ENCODE results near the gene CAMTA1. TPM values are rescaled to one million over a fixed set of nuclear protein-coding genes. Genes with fewer than 3 reads are reported as not detected.

Gene CAMTA1
- total RNA-seq, 1 experiment from 2014 or later = 85.2 TPM

- intact Hi-C loops (cut with micrococcal nuclease; ENCODE audit: unreplicated experiment) = loop anchor here (10.0 kb wide), 1 partner anchor 348 kb away; no protein-coding TSS in a partner anchor
- no peak for DNase-seq (ENCODE audit: low spot score)
- Histone ChIP-seq H3K9me3 (ENCODE audit: low read depth, low read length, poor library complexity, severe bottlenecking) (no peaks in the 10 kb centered on the region), H3K27ac (ENCODE audit: low read depth, low read length, poor library complexity, severe bottlenecking) (no peak overlapping the region), H3K36me3 (ENCODE audit: insufficient read depth, low read length, poor library complexity, severe bottlenecking) (no peaks in the 10 kb centered on the region), H3K27me3 (replicated peaks; ENCODE audit: insufficient read depth, low read depth, low read length, poor library complexity) (no peaks in the 10 kb centered on the region), H3K4me3 (ENCODE audit: low read depth, low read length, poor library complexity, severe bottlenecking) (no peak overlapping the region), H3K4me1 (ENCODE audit: insufficient read depth, low read length, poor library complexity, severe bottlenecking) (peaks cover 8% of the 10 kb centered on the region)
- CTCF ChIA-PET = no interaction called here
- no TSS peak for BruUV-seq (replicated peaks)
- POLR2A ChIA-PET (ENCODE audit: low non-redundant PET) = no interaction called here
- TF ChIP-seq EZH2 (IDR thresholded peaks at IDR 0.05; ENCODE audit: borderline replicate concordance, low read depth, low read length, poor library complexity, severe bottlenecking) (no peak), CTCF (conservative IDR thresholded peaks at IDR 0.05; ENCODE audit: low read depth, low read length) (no peak)
These were observed 857.1 kb downstream of the CAMTA1 start for GRCh38 chr1:7642418-7642704.

GRCh38 chr1:7642781-7643529, 857.7 kb downstream of the CAMTA1 start:
- H3K9me3 ChIP-seq (ENCODE audit: low read depth, low read length, poor library complexity, severe bottlenecking) = no peaks in the 10 kb centered on the region
- no TSS peak for BruUV-seq (replicated peaks)
- H3K27ac ChIP-seq (ENCODE audit: low read depth, low read length, poor library complexity, severe bottlenecking) = no peak overlapping the region
- no peak overlapping the region for H3K4me3 ChIP-seq (ENCODE audit: low read depth, low read length, poor library complexity, severe bottlenecking)
- ChIA-PET POLR2A (ENCODE audit: low non-redundant PET) (no interaction called here), CTCF (no interaction called here)
- intact Hi-C loops (cut with micrococcal nuclease; ENCODE audit: unreplicated experiment) = loop anchor here (10.0 kb wide), 1 partner anchor 348 kb away; no protein-coding TSS in a partner anchor
- TF ChIP-seq CTCF (conservative IDR thresholded peaks at IDR 0.05; ENCODE audit: low read depth, low read length) = no peak
- no peak for TF ChIP-seq EZH2 (IDR thresholded peaks at IDR 0.05; ENCODE audit: borderline replicate concordance, low read depth, low read length, poor library complexity, severe bottlenecking)
- no peak for DNase-seq (ENCODE audit: low spot score)
- H3K36me3 ChIP-seq (ENCODE audit: insufficient read depth, low read length, poor library complexity, severe bottlenecking) = no peaks in the 10 kb centered on the region
- no peaks in the 10 kb centered on the region for H3K27me3 ChIP-seq (replicated peaks; ENCODE audit: insufficient read depth, low read depth, low read length, poor library complexity)
- H3K4me1 ChIP-seq (ENCODE audit: insufficient read depth, low read length, poor library complexity, severe bottlenecking) = peaks cover 8% of the 10 kb centered on the region

- Histone ChIP-seq H3K27ac (ENCODE audit: low read depth, low read length, poor library complexity, severe bottlenecking) (no peak overlapping the region), H3K4me3 (ENCODE audit: low read depth, low read length, poor library complexity, severe bottlenecking) (no peak overlapping the region), H3K36me3 (ENCODE audit: insufficient read depth, low read length, poor library complexity, severe bottlenecking) (no peaks in the 10 kb centered on the region), H3K27me3 (replicated peaks; ENCODE audit: insufficient read depth, low read depth, low read length, poor library complexity) (no peaks in the 10 kb centered on the region), H3K4me1 (ENCODE audit: insufficient read depth, low read length, poor library complexity, severe bottlenecking) (peaks cover 8% of the 10 kb centered on the region), H3K9me3 (ENCODE audit: low read depth, low read length, poor library complexity, severe bottlenecking) (no peaks in the 10 kb centered on the region)
- intact Hi-C loops (cut with micrococcal nuclease; ENCODE audit: unreplicated experiment) = loop anchor here (10.0 kb wide), 1 partner anchor 349 kb away; no protein-coding TSS in a partner anchor
- ChIA-PET CTCF (no interaction called here), POLR2A (ENCODE audit: low non-redundant PET) (no interaction called here)
- no peak for DNase-seq (ENCODE audit: low spot score)
- no TSS peak for BruUV-seq (replicated peaks)
- TF ChIP-seq CTCF (conservative IDR thresholded peaks at IDR 0.05; ENCODE audit: low read depth, low read length) (no peak), EZH2 (IDR thresholded peaks at IDR 0.05; ENCODE audit: borderline replicate concordance, low read depth, low read length, poor library complexity, severe bottlenecking) (no peak)
These were observed 858.3 kb downstream of the CAMTA1 start for GRCh38 chr1:7643530-7643929.

Data from A673 (cell line).